ENCODE results near the gene MAGI1. TPM values are rescaled to one million over a fixed set of nuclear protein-coding genes. Genes with fewer than 3 reads are reported as not detected.

Gene MAGI1
- total RNA-seq, 1 donor = 13.0 TPM

DNA sequence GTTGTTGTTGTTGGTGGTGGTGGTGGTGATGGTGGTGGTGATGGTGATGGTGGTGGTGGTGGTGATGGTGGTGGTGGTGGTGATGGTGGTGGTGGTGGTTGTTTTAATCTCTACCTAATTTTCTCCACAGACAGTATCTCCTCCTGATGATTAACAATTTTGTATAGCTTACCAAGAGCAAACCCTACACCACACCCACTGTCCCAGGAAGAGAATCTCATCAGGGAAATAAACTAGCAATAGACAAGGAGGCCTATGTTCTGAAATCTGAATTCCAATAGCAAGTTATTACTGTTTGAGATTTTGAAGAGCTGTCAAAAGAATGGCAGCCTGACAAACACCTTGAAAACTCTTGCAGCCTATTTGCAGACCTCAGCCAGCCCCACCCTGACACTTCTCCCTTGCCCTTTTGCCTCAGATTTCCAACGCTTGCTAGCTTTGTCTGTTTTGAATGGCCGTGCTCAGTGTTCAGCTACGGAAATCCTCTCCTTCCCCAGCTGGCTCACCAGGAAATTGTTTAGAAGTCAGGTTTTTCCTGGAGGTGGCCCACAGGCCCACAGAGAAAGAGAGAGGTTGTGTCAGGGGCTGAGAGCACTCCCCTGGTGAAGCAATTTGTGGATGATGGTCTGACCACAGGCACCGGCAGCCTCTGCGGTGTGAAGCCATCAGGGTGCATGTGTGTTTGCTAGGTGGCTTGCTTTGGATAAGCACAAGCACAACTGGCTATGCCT, 101.6 kb downstream of the MAGI1 start:
- H3K4me3 ChIP-seq (ENCODE audit: low read depth, low read length) = no peak overlapping the region
- no peak for TF ChIP-seq CTCF (IDR thresholded peaks at IDR 0.05; ENCODE audit: insufficient read depth, low read length)
- no peak for DNase-seq (ENCODE audit: low read depth)

DNA sequence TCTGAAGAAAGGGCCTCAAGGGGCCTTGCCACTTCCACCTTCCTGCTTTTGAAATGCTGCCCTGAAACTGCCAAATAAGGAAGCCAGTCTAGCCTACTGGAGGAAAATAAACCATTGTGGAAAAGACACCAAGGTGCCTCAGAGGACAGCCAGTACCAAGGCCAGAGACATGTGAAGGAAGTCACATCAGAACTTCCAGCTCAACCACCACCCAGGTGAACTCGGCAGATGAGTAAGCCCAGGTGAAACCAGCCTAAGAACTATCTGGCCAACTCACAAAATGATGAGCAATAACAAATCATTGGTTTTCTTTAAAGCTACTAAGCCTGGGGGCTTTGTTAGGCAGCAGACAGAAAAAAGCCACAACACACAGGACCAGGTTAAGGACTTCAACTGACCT, 103.0 kb downstream of the MAGI1 start:
- no peak for DNase-seq (ENCODE audit: low read depth)
- no peak for TF ChIP-seq CTCF (IDR thresholded peaks at IDR 0.05; ENCODE audit: insufficient read depth, low read length)
- H3K4me3 ChIP-seq (ENCODE audit: low read depth, low read length) = no peak overlapping the region

DNA sequence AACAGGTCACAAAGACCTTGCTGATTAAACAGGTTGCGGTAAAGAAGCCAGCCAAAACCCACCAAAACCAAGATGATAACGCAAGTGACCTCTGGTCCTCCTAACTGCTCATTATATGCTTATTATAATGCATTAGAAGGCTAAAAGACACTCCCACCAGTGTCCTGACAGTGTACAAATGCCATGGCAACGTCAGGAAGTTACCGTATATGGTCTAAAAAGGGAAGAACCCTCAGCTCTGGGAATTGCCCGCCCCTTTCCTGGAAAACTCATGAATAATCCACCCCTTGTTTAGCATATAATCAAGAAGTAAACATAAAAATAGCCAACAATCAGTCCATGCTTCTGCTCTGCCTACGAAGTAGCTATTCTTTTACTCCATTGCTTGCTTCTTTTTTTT, 108.1 kb downstream of the MAGI1 start:
- no peak for TF ChIP-seq CTCF (IDR thresholded peaks at IDR 0.05; ENCODE audit: insufficient read depth, low read length)
- DNase-seq (ENCODE audit: low read depth) = no peak
- no peak overlapping the region for H3K4me3 ChIP-seq (ENCODE audit: low read depth, low read length)

DNA sequence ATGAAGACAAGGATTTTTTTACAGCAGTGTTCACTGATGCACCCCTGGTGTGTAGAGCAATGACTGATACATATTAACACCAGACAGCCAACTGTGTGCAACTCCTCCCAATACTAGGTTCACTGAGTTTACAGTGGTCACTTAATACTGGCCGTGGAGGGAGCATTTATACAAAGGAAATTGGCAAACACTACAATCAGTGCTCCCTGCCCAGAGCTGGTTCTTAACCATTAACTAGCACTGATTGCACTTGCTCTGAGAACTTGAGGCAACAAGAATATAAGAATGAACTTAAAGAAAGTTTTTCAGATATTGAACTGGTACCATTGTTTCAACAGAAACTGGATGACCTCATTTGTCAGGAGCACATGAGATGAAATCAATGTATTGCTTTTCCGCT, 110.6 kb downstream of the MAGI1 start:
- no peak for TF ChIP-seq CTCF (IDR thresholded peaks at IDR 0.05; ENCODE audit: insufficient read depth, low read length)
- no peak for DNase-seq (ENCODE audit: low read depth)
- H3K4me3 ChIP-seq (ENCODE audit: low read depth, low read length) = no peak overlapping the region

DNA sequence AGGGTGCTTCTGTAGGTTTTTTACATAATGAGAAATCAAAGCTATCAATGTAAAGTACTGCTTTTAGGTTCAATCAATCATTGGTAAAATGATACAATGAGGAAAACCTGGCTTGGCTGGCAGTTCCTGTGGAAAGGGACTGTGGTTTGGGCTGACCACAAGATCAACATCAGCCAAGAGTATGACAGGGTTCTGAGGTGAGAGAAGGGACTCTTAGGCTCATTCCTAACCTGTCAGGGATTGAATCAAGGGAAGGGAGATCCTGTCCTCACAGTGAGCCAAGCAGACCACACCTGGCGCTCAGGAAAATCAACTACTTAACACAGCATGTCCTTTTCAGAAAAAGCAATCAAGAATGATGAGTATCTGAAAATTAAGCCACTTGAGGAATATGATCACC, 111.1 kb downstream of the MAGI1 start:
- no peak for DNase-seq (ENCODE audit: low read depth)
- TF ChIP-seq CTCF (IDR thresholded peaks at IDR 0.05; ENCODE audit: insufficient read depth, low read length) = no peak
- no peak overlapping the region for H3K4me3 ChIP-seq (ENCODE audit: low read depth, low read length)

DNA sequence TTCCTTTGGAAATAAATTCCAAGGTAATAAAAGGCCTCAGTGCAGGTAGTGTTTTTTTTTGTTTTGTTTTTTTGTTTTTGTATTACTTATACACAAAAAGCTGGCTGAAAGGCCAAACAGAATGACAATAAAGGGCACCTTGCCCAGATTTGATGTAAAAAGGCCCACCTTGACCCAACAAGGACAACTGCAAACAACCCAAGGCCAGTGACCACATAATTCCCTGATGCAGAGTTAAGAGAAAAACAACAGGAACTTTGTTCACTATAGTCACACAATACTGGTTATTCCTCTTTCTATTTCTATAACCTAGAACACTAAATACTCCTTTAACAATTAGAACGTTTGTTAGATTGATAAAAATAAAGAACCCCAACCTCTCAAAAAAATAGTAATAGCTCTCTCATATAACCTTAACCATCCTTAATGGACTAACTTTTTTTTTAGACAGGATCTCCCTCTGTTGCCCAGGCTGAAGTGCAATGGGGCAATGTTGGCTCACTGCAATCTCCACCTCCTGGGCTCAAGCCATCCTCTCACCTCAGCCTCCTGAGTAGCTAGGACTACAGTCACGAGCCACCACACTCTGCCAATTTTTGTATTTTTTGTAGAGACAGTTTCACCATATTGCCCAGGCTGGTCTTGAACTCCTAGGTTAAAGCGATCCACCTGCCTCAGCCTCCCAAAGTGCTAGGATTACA, 113.3 kb downstream of the MAGI1 start:
- no peak for DNase-seq (ENCODE audit: low read depth)
- no peak overlapping the region for H3K4me3 ChIP-seq (ENCODE audit: low read depth, low read length)
- TF ChIP-seq CTCF (IDR thresholded peaks at IDR 0.05; ENCODE audit: insufficient read depth, low read length) = no peak
